Measurements from ENCODE around the gene SLC44A2. TPM values are rescaled to one million over a fixed set of nuclear protein-coding genes. Genes with fewer than 3 reads are reported as not detected.

SLC44A2 gene
- total and polyA plus RNA-seq, 7 experiments from 2014 or later = 148 to 375 (median 216) TPM

DNA sequence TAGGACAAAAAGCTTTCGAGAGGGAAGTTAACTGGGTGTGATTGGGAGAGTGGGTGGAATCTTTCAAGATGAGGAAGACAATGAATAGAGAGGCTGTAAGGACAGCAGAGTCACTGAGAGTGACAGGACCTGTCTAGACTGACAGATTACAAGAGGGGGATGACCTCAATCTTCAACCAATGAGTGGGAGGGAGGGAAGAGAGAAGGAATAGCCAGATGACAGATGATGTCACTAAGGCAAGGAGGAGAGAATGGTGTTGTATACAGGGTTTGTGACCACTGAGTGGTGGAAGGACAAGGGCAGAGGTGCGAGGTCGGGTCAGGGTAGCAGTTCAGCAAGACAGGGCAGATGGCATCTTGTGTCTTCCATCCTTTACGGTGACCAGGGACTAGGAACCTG lies 23.0 kb downstream of the SLC44A2 start:
- Histone ChIP-seq H3K4me3 (ENCODE audit: low read length) (no peak overlapping the region), H3K9me3 (ENCODE audit: control insufficient read depth in 2 of 3, low read length in 3 of 3) (no peaks in the 10 kb centered on the region), H3K27ac (ENCODE audit: low read depth, low read length) (no peak overlapping the region), H3K27me3 (ENCODE audit: control insufficient read depth in 2 of 2, insufficient read depth in 2 of 2, low read length in 2 of 2) (no peaks in the 10 kb centered on the region), H3K36me3 (ENCODE audit: control insufficient read depth in 2 of 3, insufficient read depth in 3 of 3, low read length in 3 of 3) (peaks cover 0 to 16% (median 2%) of the 10 kb centered on the region in 3 experiments), H3K4me1 (ENCODE audit: control insufficient read depth in 2 of 2, insufficient read depth in 2 of 2, low read length in 2 of 2) (peaks cover 16 to 19% of the 10 kb centered on the region in 2 donors)
- Mint-ChIP-seq H3K27ac (peak overlapping the region in 4 of 9 donors; percentile 9 to 83 (median 60)), H3K27me3 (peaks cover 0 to 2% (median 0%) of the 10 kb centered on the region in 5 donors), H3K36me3 (peaks cover 0 to 9% (median 0%) of the 10 kb centered on the region in 5 donors), H3K9me3 (peaks cover 0 to 2% (median 0%) of the 10 kb centered on the region in 11 donors), H3K4me1 (peaks cover 10 to 39% (median 25%) of the 10 kb centered on the region in 7 donors), H3K4me3 (peak overlapping the region in 1 of 10 donors; percentile 69)
- DNase-seq = no peak
- intact Hi-C loops (cut with micrococcal nuclease) = no loop called here
- no peak for ATAC-seq
- ChIA-PET POLR2A (no interaction called here), CTCF (interaction anchor here (12.3 kb wide), 1 partner anchor 66 kb away, joined by 287 read pairs; no protein-coding TSS in a partner anchor)

GRCh38 chr19:10651851-10652250 lies 26.5 kb downstream of the SLC44A2 start:
- no peak for ATAC-seq

DNA sequence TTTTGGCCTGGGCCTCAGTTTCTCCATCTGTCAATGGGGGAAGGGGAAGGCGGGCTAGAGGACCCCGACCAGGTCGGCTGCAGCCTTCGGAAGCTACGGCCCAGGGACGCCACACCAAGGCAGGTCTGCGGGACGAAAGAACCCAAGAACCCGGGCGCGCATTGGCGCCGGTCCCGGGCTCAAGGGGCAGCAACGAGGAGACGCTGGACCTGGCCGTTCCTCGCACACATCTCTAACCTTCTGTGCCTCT lies 28.1 kb downstream of the SLC44A2 start:
- Histone ChIP-seq H3K9me3 (ENCODE audit: control insufficient read depth in 2 of 3, low read length in 3 of 3) (no peaks in the 10 kb centered on the region), H3K36me3 (ENCODE audit: control insufficient read depth in 2 of 3, insufficient read depth in 3 of 3, low read length in 3 of 3) (peaks cover 0 to 15% (median 4%) of the 10 kb centered on the region in 3 experiments), H3K4me3 (ENCODE audit: low read length) (peak overlapping the region; percentile 87), H3K27ac (ENCODE audit: low read depth, low read length) (peak overlapping the region; percentile 99), H3K4me1 (ENCODE audit: control insufficient read depth in 2 of 2, insufficient read depth in 2 of 2, low read length in 2 of 2) (peaks cover 32 to 38% of the 10 kb centered on the region in 2 donors), H3K27me3 (ENCODE audit: control insufficient read depth in 2 of 2, insufficient read depth in 2 of 2, low read length in 2 of 2) (no peaks in the 10 kb centered on the region)
- intact Hi-C loops (cut with micrococcal nuclease) = loop anchor here (1.0 to 10.0 kb wide), 10 partner anchors 50 to 854 kb away; partner anchors contain the start of genes CDC37 (in 2 of the 2), TMED1 (in 2 of the 2), CARM1 (in 1 of the 2) and KEAP1 (in 1 of the 2)
- Mint-ChIP-seq H3K27ac (peak overlapping the region; percentile 94 to 99 (median 98)), H3K27me3 (peaks cover 0 to 4% (median 0%) of the 10 kb centered on the region in 5 donors), H3K36me3 (peaks cover 0 to 15% (median 5%) of the 10 kb centered on the region in 5 donors), H3K4me1 (peaks cover 16 to 57% (median 39%) of the 10 kb centered on the region in 7 donors), H3K9me3 (peaks cover 0 to 8% (median 0%) of the 10 kb centered on the region in 11 donors), H3K4me3 (peak overlapping the region; percentile 93 to 98 (median 95))
- ChIA-PET POLR2A (interaction anchor here (0.8 to 2.3 kb wide), 13 partner anchors 9 to 153 kb away, joined by 3 to 29 read pairs (median 5); partner anchors contain the start of gene QTRT1), CTCF (interaction anchor here (0.8 to 1.4 kb wide), 3 partner anchors 46 to 72 kb away, joined by 3 to 4 read pairs (median 3); no protein-coding TSS in a partner anchor)
- no peak for DNase-seq
- no peak for ATAC-seq

More at GRCh38 chr19:10651851-10652250, 26.5 kb downstream of the SLC44A2 start:
- Histone ChIP-seq H3K4me1 (ENCODE audit: control insufficient read depth in 2 of 2, insufficient read depth in 2 of 2, low read length in 2 of 2) (peaks cover 25 to 31% of the 10 kb centered on the region in 2 donors), H3K9me3 (ENCODE audit: control insufficient read depth in 2 of 3, low read length in 3 of 3) (no peaks in the 10 kb centered on the region), H3K27me3 (ENCODE audit: control insufficient read depth in 2 of 2, insufficient read depth in 2 of 2, low read length in 2 of 2) (no peaks in the 10 kb centered on the region), H3K27ac (ENCODE audit: low read depth, low read length) (peak overlapping the region; percentile 99), H3K36me3 (ENCODE audit: control insufficient read depth in 2 of 3, insufficient read depth in 3 of 3, low read length in 3 of 3) (peaks cover 0 to 15% (median 4%) of the 10 kb centered on the region in 3 experiments), H3K4me3 (ENCODE audit: low read length) (no peak overlapping the region)
- no peak for DNase-seq
- H3K27ac Mint-ChIP-seq = peak overlapping the region; percentile 55 to 99 (median 97)
- intact Hi-C loops (cut with micrococcal nuclease) = loop anchor here (2.0 to 10.0 kb wide), 6 partner anchors 71 to 855 kb away; partner anchors contain the start of genes KEAP1 (in 1 of the 2), MRPL4 (in 1 of the 2), SHFL (in 1 of the 2) and ZNF653 (in 1 of the 2)
- peak overlapping the region; percentile 45 to 98 (median 94) for H3K4me3 Mint-ChIP-seq
- CTCF ChIA-PET = interaction anchor here (1.3 to 12.3 kb wide), 2 partner anchors 8 to 70 kb away, joined by 4 to 287 read pairs; no protein-coding TSS in a partner anchor
- H3K4me1 Mint-ChIP-seq = peaks cover 15 to 46% (median 33%) of the 10 kb centered on the region in 7 donors
- peaks cover 0 to 8% (median 0%) of the 10 kb centered on the region in 11 donors for H3K9me3 Mint-ChIP-seq
- H3K36me3 Mint-ChIP-seq = peaks cover 0 to 13% (median 0%) of the 10 kb centered on the region in 5 donors
- POLR2A ChIA-PET = interaction anchor here (0.6 to 2.3 kb wide), 10 partner anchors 10 to 381 kb away, joined by 3 to 29 read pairs (median 4); partner anchors contain the start of genes ICAM1 and KRI1
- H3K27me3 Mint-ChIP-seq = peaks cover 0 to 5% (median 0%) of the 10 kb centered on the region in 5 donors

GRCh38 chr19:10653732-10654609 lies 28.6 kb downstream of the SLC44A2 start, which contains the start of gene ILF3:
Gene ILF3 (plus strand): TSS chr19:10654346. CDS start chr19:10670606, 16,260 bp downstream.
- ChIA-PET POLR2A (interaction anchor here (0.8 to 2.3 kb wide), 12 partner anchors 10 to 154 kb away, joined by 3 to 29 read pairs (median 5); partner anchors contain the start of gene QTRT1), CTCF (interaction anchor here (1.1 to 1.4 kb wide), 2 partner anchors 46 to 73 kb away, joined by 3 to 4 read pairs; no protein-coding TSS in a partner anchor)
- DNase-seq = peak; percentile 97 to 100 (median 100)
- H3K27ac ChIP-seq (ENCODE audit: low read depth, low read length) = peak within 1 kb of the TSS; percentile 100
- Mint-ChIP-seq H3K27me3 (peaks cover 0 to 3% (median 0%) of the 10 kb centered on the region in 5 donors), H3K36me3 (peaks cover 0 to 15% (median 5%) of the 10 kb centered on the region in 5 donors), H3K4me1 (peaks cover 17 to 62% (median 42%) of the 10 kb centered on the region in 7 donors), H3K9me3 (peaks cover 0 to 8% (median 0%) of the 10 kb centered on the region in 11 donors), H3K27ac (peak within 1 kb of the TSS; percentile 94 to 99 (median 98)), H3K4me3 (peak within 1 kb of the TSS; percentile 93 to 98 (median 95))
- H3K36me3 ChIP-seq (ENCODE audit: control insufficient read depth in 2 of 3, insufficient read depth in 3 of 3, low read length in 3 of 3) = peaks cover 0 to 15% (median 4%) of the 10 kb centered on the region in 3 experiments
- no peaks in the 10 kb centered on the region for H3K9me3 ChIP-seq (ENCODE audit: control insufficient read depth in 2 of 3, low read length in 3 of 3)
- intact Hi-C loops (cut with micrococcal nuclease) = loop anchor here (1.0 to 10.0 kb wide), 18 partner anchors 41 to 853 kb away; partner anchors contain the start of genes CARM1 (in 2 of the 2), CDC37 (in 2 of the 2), KEAP1 (in 2 of the 2) and KRI1 (in 2 of the 2)
- peaks cover 32 to 38% of the 10 kb centered on the region in 2 donors for H3K4me1 ChIP-seq (ENCODE audit: control insufficient read depth in 2 of 2, insufficient read depth in 2 of 2, low read length in 2 of 2)
- ATAC-seq = peak; percentile 89
- H3K4me3 ChIP-seq (ENCODE audit: low read length) = peak within 1 kb of the TSS; percentile 87
- H3K27me3 ChIP-seq (ENCODE audit: control insufficient read depth in 2 of 2, insufficient read depth in 2 of 2, low read length in 2 of 2) = no peaks in the 10 kb centered on the region

DNA sequence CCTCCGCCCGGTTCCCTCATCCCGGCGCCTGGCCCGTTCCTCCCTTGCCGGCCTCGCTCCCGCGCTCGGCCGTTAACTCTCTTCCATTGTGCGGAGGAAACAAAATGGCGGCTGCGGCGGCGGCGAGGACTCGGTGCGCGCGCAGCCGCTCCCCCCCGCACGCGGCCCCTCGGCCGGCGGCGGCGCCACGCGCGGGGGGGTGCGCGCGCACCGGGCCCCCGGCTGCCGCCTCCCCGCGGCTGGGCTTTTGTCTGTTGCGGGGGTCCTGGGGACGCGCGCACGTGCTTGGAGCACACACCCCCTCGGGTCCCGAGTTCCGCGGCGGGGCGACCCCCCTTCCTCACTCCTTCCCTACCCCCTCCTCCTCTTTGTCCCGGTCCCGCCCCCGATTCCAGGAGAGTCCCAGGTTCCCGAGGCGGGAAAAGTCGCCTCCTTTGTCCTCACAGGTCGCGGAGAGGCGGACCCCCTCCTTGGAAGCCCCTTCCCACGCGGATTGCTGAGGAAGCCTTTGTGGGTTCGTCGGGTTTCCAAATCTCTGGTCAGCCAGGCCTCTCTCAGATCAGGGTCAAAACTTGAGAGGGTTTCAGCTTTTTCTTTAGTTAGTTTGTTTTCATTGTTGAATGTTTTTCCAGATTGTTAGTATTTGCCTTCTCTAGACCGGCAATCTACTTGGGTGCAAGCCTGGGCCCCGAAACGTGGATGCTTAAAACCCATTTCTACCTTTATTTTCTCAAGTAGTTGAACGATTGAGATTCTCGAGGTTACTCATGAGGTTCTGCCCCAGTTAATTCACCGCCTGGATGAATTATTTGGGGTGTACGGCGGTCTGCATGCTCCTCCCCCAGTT lies 29.5 kb downstream of the SLC44A2 start:
- Mint-ChIP-seq H3K9me3 (peaks cover 0 to 8% (median 0%) of the 10 kb centered on the region in 11 donors), H3K4me3 (peak overlapping the region; percentile 89 to 98 (median 95)), H3K27me3 (peaks cover 0 to 3% (median 0%) of the 10 kb centered on the region in 5 donors), H3K36me3 (peaks cover 0 to 15% (median 5%) of the 10 kb centered on the region in 5 donors), H3K27ac (peak overlapping the region; percentile 87 to 99 (median 97)), H3K4me1 (peaks cover 17 to 67% (median 46%) of the 10 kb centered on the region in 7 donors)
- Histone ChIP-seq H3K27ac (ENCODE audit: low read depth, low read length) (peak overlapping the region; percentile 100), H3K27me3 (ENCODE audit: control insufficient read depth in 2 of 2, insufficient read depth in 2 of 2, low read length in 2 of 2) (no peaks in the 10 kb centered on the region), H3K36me3 (ENCODE audit: control insufficient read depth in 2 of 3, insufficient read depth in 3 of 3, low read length in 3 of 3) (peaks cover 0 to 15% (median 4%) of the 10 kb centered on the region in 3 experiments), H3K4me1 (ENCODE audit: control insufficient read depth in 2 of 2, insufficient read depth in 2 of 2, low read length in 2 of 2) (peaks cover 35 to 39% of the 10 kb centered on the region in 2 donors), H3K9me3 (ENCODE audit: control insufficient read depth in 2 of 3, low read length in 3 of 3) (no peaks in the 10 kb centered on the region), H3K4me3 (ENCODE audit: low read length) (peak overlapping the region; percentile 73)
- CTCF ChIA-PET = interaction anchor here (1.2 kb wide), 1 partner anchor 11 kb away, joined by 3 read pairs; no protein-coding TSS in a partner anchor
- DNase-seq (peak in 4 of 9 donors; percentile 7 to 41 (median 20)), ATAC-seq (peak; percentile 19)
- POLR2A ChIA-PET = interaction anchor here (1.6 kb wide), 1 partner anchor 47 kb away, joined by 5 read pairs; the partner anchor contains the start of gene QTRT1
- intact Hi-C loops (cut with micrococcal nuclease) = loop anchor here (1.0 to 10.0 kb wide), 16 partner anchors 40 to 852 kb away; partner anchors contain the start of genes KRI1 (in 2 of the 2), SMARCA4 (in 2 of the 2), CARM1 (in 1 of the 2) and KEAP1 (in 1 of the 2)

Measured in naive thymus-derived CD4-positive, alpha-beta T cell (primary cell).